Measurements from ENCODE around the gene DEXI. TPM values are rescaled to one million over a fixed set of nuclear protein-coding genes. Genes with fewer than 3 reads are reported as not detected.

The DEXI gene
- total RNA-seq, 1 experiment from 2014 or later: 23.7 TPM

GRCh38 chr16:10889855-10890254, 52.4 kb downstream of the DEXI start:
- Mint-ChIP-seq H3K27ac (ENCODE audit: unreplicated experiment) (no peak overlapping the region), H3K4me1 (ENCODE audit: low read depth, unreplicated experiment) (no peaks in the 10 kb centered on the region), H3K4me3 (ENCODE audit: unreplicated experiment) (no peak overlapping the region), H3K36me3 (ENCODE audit: insufficient read depth, unreplicated experiment) (no peaks in the 10 kb centered on the region), H3K9me3 (ENCODE audit: unreplicated experiment) (no peaks in the 10 kb centered on the region), H3K27me3 (ENCODE audit: insufficient read depth, unreplicated experiment) (peaks cover 12% of the 10 kb centered on the region)
- H3K4me1 ChIP-seq: no peaks in the 10 kb centered on the region
- POLR2A ChIA-PET: interaction anchor here (0.6 kb wide), 1 partner anchor 211 kb away, joined by 5 read pairs; no protein-coding TSS in a partner anchor
- no peak for TF ChIP-seq CTCF (IDR thresholded peaks at IDR 0.05; ENCODE audit: insufficient read depth in 1 of 2, low read depth in 1 of 2, low read length in 1 of 2, severe bottlenecking in 1 of 2, unreplicated experiment in 1 of 2)
- no peak for DNase-seq
- BruUV-seq (replicated peaks): no TSS peak
- no peaks in the 10 kb centered on the region for H3K9me3 ChIP-seq
- H3K27me3 ChIP-seq (replicated peaks; ENCODE audit: control insufficient read depth, insufficient read depth, low read length): no peaks in the 10 kb centered on the region
- CTCF ChIA-PET: no interaction called here
- no peaks in the 10 kb centered on the region for H3K36me3 ChIP-seq (ENCODE audit: control insufficient read depth, insufficient read depth, low read length)
- intact Hi-C loops (cut with micrococcal nuclease; ENCODE audit: unreplicated experiment): no loop called here
- H3K4me3 ChIP-seq (ENCODE audit: low read depth, low read length): no peak overlapping the region

- Mint-ChIP-seq H3K36me3 (ENCODE audit: insufficient read depth, unreplicated experiment) (no peaks in the 10 kb centered on the region), H3K27me3 (ENCODE audit: insufficient read depth, unreplicated experiment) (peaks cover 7% of the 10 kb centered on the region), H3K4me3 (ENCODE audit: unreplicated experiment) (no peak overlapping the region), H3K27ac (ENCODE audit: unreplicated experiment) (no peak overlapping the region), H3K9me3 (ENCODE audit: unreplicated experiment) (no peaks in the 10 kb centered on the region), H3K4me1 (ENCODE audit: low read depth, unreplicated experiment) (peaks cover 4% of the 10 kb centered on the region)
- H3K9me3 ChIP-seq: no peaks in the 10 kb centered on the region
- H3K36me3 ChIP-seq (ENCODE audit: control insufficient read depth, insufficient read depth, low read length): no peaks in the 10 kb centered on the region
- ChIA-PET POLR2A (no interaction called here), CTCF (no interaction called here)
- no peak for TF ChIP-seq CTCF (IDR thresholded peaks at IDR 0.05; ENCODE audit: insufficient read depth in 1 of 2, low read depth in 1 of 2, low read length in 1 of 2, severe bottlenecking in 1 of 2, unreplicated experiment in 1 of 2)
- H3K4me3 ChIP-seq (ENCODE audit: low read depth, low read length): no peak overlapping the region
- H3K4me1 ChIP-seq: peaks cover 3% of the 10 kb centered on the region; the same call in 1 of the 2 replicates
- DNase-seq: no peak
- no TSS peak for BruUV-seq (replicated peaks)
- intact Hi-C loops (cut with micrococcal nuclease; ENCODE audit: unreplicated experiment): no loop called here
- no peaks in the 10 kb centered on the region for H3K27me3 ChIP-seq (replicated peaks; ENCODE audit: control insufficient read depth, insufficient read depth, low read length)
Measured at GRCh38 chr16:10888320-10888937, 53.8 kb downstream of the DEXI start.

- no peak overlapping the region for H3K4me3 ChIP-seq (ENCODE audit: low read depth, low read length)
- BruUV-seq (replicated peaks): no TSS peak
- no peak for TF ChIP-seq CTCF (IDR thresholded peaks at IDR 0.05; ENCODE audit: insufficient read depth in 1 of 2, low read depth in 1 of 2, low read length in 1 of 2, severe bottlenecking in 1 of 2, unreplicated experiment in 1 of 2)
- intact Hi-C loops (cut with micrococcal nuclease; ENCODE audit: unreplicated experiment): no loop called here
- H3K4me1 Mint-ChIP-seq (ENCODE audit: low read depth, unreplicated experiment): peaks cover 8% of the 10 kb centered on the region
- peaks cover 5% of the 10 kb centered on the region for H3K27me3 Mint-ChIP-seq (ENCODE audit: insufficient read depth, unreplicated experiment)
- H3K36me3 Mint-ChIP-seq (ENCODE audit: insufficient read depth, unreplicated experiment): no peaks in the 10 kb centered on the region
- H3K4me1 ChIP-seq: peaks cover 11% of the 10 kb centered on the region
- no peak for DNase-seq
- no peaks in the 10 kb centered on the region for H3K36me3 ChIP-seq (ENCODE audit: control insufficient read depth, insufficient read depth, low read length)
- H3K4me3 Mint-ChIP-seq (ENCODE audit: unreplicated experiment): no peak overlapping the region
- H3K27ac Mint-ChIP-seq (ENCODE audit: unreplicated experiment): no peak overlapping the region
- H3K9me3 Mint-ChIP-seq (ENCODE audit: unreplicated experiment): no peaks in the 10 kb centered on the region
- ChIA-PET POLR2A (no interaction called here), CTCF (no interaction called here)
- H3K9me3 ChIP-seq: no peaks in the 10 kb centered on the region
- no peaks in the 10 kb centered on the region for H3K27me3 ChIP-seq (replicated peaks; ENCODE audit: control insufficient read depth, insufficient read depth, low read length)
Measured at GRCh38 chr16:10885246-10885645, 57.0 kb downstream of the DEXI start.

All from Caco-2 (cell line).